DND-41 (cell line): Measurements from ENCODE around the gene CTNNA3.

Experiments used
- CTCF ChIP-seq: IDR thresholded peaks from 2 replicates; pipeline ENCODE4 v1.5.1; 2012; ENCODE audit warnings: borderline replicate concordance, low read length, moderate library complexity, mild to moderate bottlenecking; ENCODE audit not compliant: poor library complexity, severe bottlenecking; ENCODE audit errors: extremely low read depth
- EZH2 ChIP-seq: IDR thresholded peaks from 3 replicates; pipeline ENCODE4 v1.6.1; 2012; ENCODE audit warnings: borderline replicate concordance, low read depth, mild to moderate bottlenecking, moderate library complexity, low read length, inconsistent platforms; ENCODE audit not compliant: severe bottlenecking

- TF ChIP-seq CTCF: no peak
- no peak for TF ChIP-seq EZH2
Observed at GRCh38 chr10:66924674-66925345, 771.2 kb downstream of the CTNNA3 start.
